Embryonic facial prominence (tissue), 1 donor: ENCODE data around the gene EGR1.
A peak's percentile ranks its signal among the peaks of the same experiment; 100 is the strongest.

Experiments
- DNase-seq: peaks from one replicate; pipeline ENCODE4 v3.0.0-alpha.2; 2016; ENCODE audit errors: extremely low spot score

Gene EGR1

GRCh38 chr5:138453590-138453989, 11.7 kb upstream of the EGR1 start:
- DNase-seq: no peak

GRCh38 chr5:138454121-138454520, 11.2 kb upstream of the EGR1 start:
- DNase-seq: no peak

- DNase-seq: no peak
Measured at GRCh38 chr5:138455232-138455930, 9.9 kb upstream of the EGR1 start.

GRCh38 chr5:138457531-138458275, 7.6 kb upstream of the EGR1 start:
- no peak for DNase-seq

- no peak for DNase-seq
Measured at GRCh38 chr5:138458384-138458783, 6.9 kb upstream of the EGR1 start.

- no peak for DNase-seq
Measured at GRCh38 chr5:138458856-138459255, 6.4 kb upstream of the EGR1 start.

- DNase-seq: no peak
Measured at GRCh38 chr5:138459311-138459933, 5.9 kb upstream of the EGR1 start.

- DNase-seq: no peak
Measured at GRCh38 chr5:138460032-138460693, 5.1 kb upstream of the EGR1 start.

- no peak for DNase-seq
Measured at GRCh38 chr5:138461343-138462125, 3.7 kb upstream of the EGR1 start.

- DNase-seq: peak; percentile 83
Measured at GRCh38 chr5:138463419-138464007, 1.8 kb upstream of the EGR1 start.

- DNase-seq: peak; percentile 93
Measured at GRCh38 chr5:138464008-138464387, 1.3 kb upstream of the EGR1 start.

GRCh38 chr5:138464388-138465260, 655 bp upstream of the EGR1 start:
- peak; percentile 99 for DNase-seq

- DNase-seq: no peak
Measured at GRCh38 chr5:138466125-138466899, 1.0 kb downstream of the EGR1 start.

GRCh38 chr5:138466900-138467710, 1.8 kb downstream of the EGR1 start:
- no peak for DNase-seq

GRCh38 chr5:138467711-138468132, 2.4 kb downstream of the EGR1 start:
- DNase-seq: no peak

- no peak for DNase-seq
Measured at GRCh38 chr5:138468133-138468965, 3.1 kb downstream of the EGR1 start.

GRCh38 chr5:138468966-138469539, 3.8 kb downstream of the EGR1 start:
- DNase-seq: no peak
